CD14-positive monocyte (primary cell): ENCODE results near the gene DGCR6L. TPM values are rescaled to one million over a fixed set of nuclear protein-coding genes. Genes with fewer than 3 reads are reported as not detected.

Experiments used
- DNase-seq, 3 donors: peaks; one replicate each; pipeline ENCODE4 v3.0.0-alpha.2; 2011 to 2022
- H2AFZ ChIP-seq: 2 replicates; pipeline ENCODE4 v1.6.0; 2012; ENCODE audit warnings: mild to moderate bottlenecking, low read depth, low read length, inconsistent platforms; ENCODE audit not compliant: insufficient read depth, poor library complexity, severe bottlenecking
- H3K27ac ChIP-seq, 2 donors: 1 replicate in 1 of 2; 2 replicates in 1 of 2; pipeline ENCODE4 v1.5.1; 2012 to 2013; ENCODE audit warnings: low read length in 2 of 2, control low read depth in 1 of 2, inconsistent platforms in 1 of 2, low read depth in 1 of 2, mild to moderate bottlenecking in 1 of 2
- H3K27me3 ChIP-seq, 2 donors: one replicate each; pipeline versions ENCODE4 v1.6.0 to v1.6.1; 2011 to 2013; ENCODE audit warnings: low read length in 2 of 2; ENCODE audit not compliant: control insufficient read depth in 2 of 2, insufficient read depth in 2 of 2
- H3K36me3 ChIP-seq, 2 donors: replicated peaks in 1 of 2; 1 replicate in 1 of 2; 2 replicates in 1 of 2; pipeline versions ENCODE4 v1.5.1 to v1.6.1; 2012 to 2013; ENCODE audit warnings: low read length in 2 of 2, control low read depth in 1 of 2, inconsistent platforms in 1 of 2, mild to moderate bottlenecking in 1 of 2; ENCODE audit not compliant: insufficient read depth in 2 of 2, control insufficient read depth in 1 of 2
- H3K4me1 ChIP-seq, 2 donors: 1 replicate in 1 of 2; 2 replicates in 1 of 2; pipeline versions ENCODE4 v1.5.1 to v1.6.1; 2012 to 2013; ENCODE audit warnings: low read length in 2 of 2, control low read depth in 1 of 2, inconsistent platforms in 1 of 2, mild to moderate bottlenecking in 1 of 2, moderate library complexity in 1 of 2; ENCODE audit not compliant: insufficient read depth in 2 of 2, control insufficient read depth in 1 of 2
- H3K4me2 ChIP-seq: replicated peaks from 2 replicates; pipeline ENCODE3; 2012; ENCODE audit warnings: low read length, moderate library complexity, mild to moderate bottlenecking; ENCODE audit not compliant: poor library complexity, severe bottlenecking; ENCODE audit errors: extremely low read depth
- H3K4me3 ChIP-seq, 3 experiments: fragments of 200-600 bp in 1 of 3; sonication (generic) in 1 of 3; replicated peaks in 1 of 3; 1 replicate in 2 of 3; 2 replicates in 1 of 3; pipeline ENCODE4 v1.5.1; 2011 to 2013; ENCODE audit warnings: low read length in 3 of 3, mild to moderate bottlenecking in 3 of 3, control low read depth in 2 of 3, low read depth in 2 of 3, inconsistent platforms in 1 of 3, moderate library complexity in 1 of 3
- H3K79me2 ChIP-seq: 2 replicates; pipeline ENCODE4 v1.6.0; 2012; ENCODE audit warnings: mild to moderate bottlenecking, control low read depth, inconsistent platforms, low read length, moderate library complexity; ENCODE audit not compliant: insufficient read depth
- H3K9ac ChIP-seq: 2 replicates; pipeline ENCODE4 v1.6.0; 2017; ENCODE audit warnings: low read length, mild to moderate bottlenecking; ENCODE audit not compliant: insufficient read depth, poor library complexity, severe bottlenecking
- H3K9me3 ChIP-seq, 2 donors: replicated peaks in 1 of 2; 1 replicate in 1 of 2; 2 replicates in 1 of 2; pipeline versions ENCODE4 v1.5.1 to v1.6.1; 2012 to 2013; ENCODE audit warnings: low read length in 2 of 2, control low read depth in 1 of 2; ENCODE audit not compliant: control insufficient read depth in 1 of 2, insufficient read depth in 1 of 2
- H4K20me1 ChIP-seq: 2 replicates; pipeline ENCODE4 v1.6.0; 2012; ENCODE audit warnings: mild to moderate bottlenecking, low read length, control low read depth, moderate library complexity; ENCODE audit not compliant: insufficient read depth
- H3K27ac Mint-ChIP-seq, 7 donors: one replicate each; pipeline ENCODE4 v1.8.0; 2020; ENCODE audit warnings: mild to moderate bottlenecking in 7 of 7, mixed read lengths in 7 of 7, moderate library complexity in 6 of 7, inconsistent platforms in 2 of 7
- H3K27me3 Mint-ChIP-seq, 3 donors: one replicate each; pipeline ENCODE4 v1.8.0; 2021 to 2022; ENCODE audit warnings: low read depth in 3 of 3, mild to moderate bottlenecking in 3 of 3, mixed read lengths in 3 of 3, moderate library complexity in 3 of 3, inconsistent platforms in 1 of 3
- H3K36me3 Mint-ChIP-seq, 2 donors: one replicate each; pipeline ENCODE4 v1.8.0; 2020; ENCODE audit warnings: mixed read lengths in 2 of 2, inconsistent platforms in 1 of 2, mild to moderate bottlenecking in 1 of 2
- H3K4me1 Mint-ChIP-seq: one replicate; pipeline ENCODE4 v1.8.0; 2020; ENCODE audit warnings: mild to moderate bottlenecking, mixed read lengths
- H3K4me3 Mint-ChIP-seq, 2 donors: one replicate each; pipeline ENCODE4 v1.8.0; 2020; ENCODE audit warnings: mild to moderate bottlenecking in 2 of 2, mixed read lengths in 2 of 2, moderate library complexity in 1 of 2
- H3K9me3 Mint-ChIP-seq, 7 donors: one replicate each; pipeline ENCODE4 v1.8.0; 2020 to 2022; ENCODE audit warnings: mixed read lengths in 7 of 7, mild to moderate bottlenecking in 6 of 7, moderate library complexity in 6 of 7, inconsistent platforms in 2 of 7
- CTCF ChIP-seq: fragments of 200-600 bp; IDR thresholded peaks from one replicate; pipeline ENCODE4 v1.8.0; 2022; ENCODE audit warnings: antibody characterized with exemption, mild to moderate bottlenecking
- WGBS: methylation state at CpG from one replicate; pipeline ENCODE4 v1.1.5; 2013; ENCODE audit warnings: missing lambda C conversion rate; ENCODE audit not compliant: insufficient coverage; 5-methylcytosine and 5-hydroxymethylcytosine counted together
- intact Hi-C, 2 donors: fragments of 100-400 bp; cut with micrococcal nuclease; formaldehyde crosslinking; loops; one replicate each; pipeline versions ENCODE4 v1.15.0 to v1.15.1; 2023
- polyA plus RNA-seq, 3 donors: library from polyadenylated mRNA; depleted of rRNA in 1 of 3; unstranded in 2 of 3; stranded (reverse) in 1 of 3; fragments of 300-500 nt in 2 of 3; fragments of >200 nt in 1 of 3; fragmentation: Illumina TruSeq in 2 of 3; gene quantifications; 1 replicate in 2 of 3; 2 replicates in 1 of 3; pipeline ENCODE4 v1.2.3, GENCODE V29; 2012 to 2021

DGCR6L gene
- polyA plus RNA-seq, 3 donors = 33.0 to 62.8 (median 56.3) TPM

- intact Hi-C loops = no loop called here
- no peak overlapping the region for H3K9ac ChIP-seq
- 83% methylated on average over 4 of the region's 5 CpGs for WGBS
Observed at GRCh38 chr22:20291249-20291586, 28.6 kb downstream of the DGCR6L start.

GRCh38 chr22:20290578-20291248, 29.1 kb downstream of the DGCR6L start:
- no peak overlapping the region for H3K27ac ChIP-seq
- H2AFZ ChIP-seq = no peak overlapping the region
- no peaks in the 10 kb centered on the region for H3K9me3 ChIP-seq
- no peak overlapping the region for H3K4me3 ChIP-seq
- no peaks in the 10 kb centered on the region for H4K20me1 ChIP-seq
- Mint-ChIP-seq H3K4me1 (peaks cover 2% of the 10 kb centered on the region), H3K27ac (no peak overlapping the region), H3K27me3 (no peaks in the 10 kb centered on the region), H3K4me3 (no peak overlapping the region), H3K9me3 (no peaks in the 10 kb centered on the region), H3K36me3 (no peaks in the 10 kb centered on the region)
- DNase-seq = no peak
- 92% methylated on average over 11 of the region's 13 CpGs for WGBS
- H3K79me2 ChIP-seq = no peaks in the 10 kb centered on the region
- H3K4me2 ChIP-seq = no peak overlapping the region
- H3K27me3 ChIP-seq = no peaks in the 10 kb centered on the region
- H3K9ac ChIP-seq = no peak overlapping the region
- H3K4me1 ChIP-seq = no peaks in the 10 kb centered on the region
- TF ChIP-seq CTCF = no peak
- H3K36me3 ChIP-seq = no peaks in the 10 kb centered on the region
- intact Hi-C loops = no loop called here

More at GRCh38 chr22:20291249-20291586, 28.6 kb downstream of the DGCR6L start:
- no peaks in the 10 kb centered on the region for H3K36me3 ChIP-seq
- no peak overlapping the region for H3K27ac ChIP-seq
- H3K9me3 ChIP-seq = no peaks in the 10 kb centered on the region
- H3K4me3 Mint-ChIP-seq = no peak overlapping the region
- H3K4me1 ChIP-seq = no peaks in the 10 kb centered on the region
- no peaks in the 10 kb centered on the region for H3K27me3 ChIP-seq
- H3K4me2 ChIP-seq = no peak overlapping the region
- no peak overlapping the region for H3K4me3 ChIP-seq
- H3K36me3 Mint-ChIP-seq = no peaks in the 10 kb centered on the region
- no peaks in the 10 kb centered on the region for H4K20me1 ChIP-seq
- H3K27me3 Mint-ChIP-seq = no peaks in the 10 kb centered on the region
- H2AFZ ChIP-seq = no peak overlapping the region
- peaks cover 2% of the 10 kb centered on the region for H3K4me1 Mint-ChIP-seq
- H3K27ac Mint-ChIP-seq = no peak overlapping the region
- H3K9me3 Mint-ChIP-seq = no peaks in the 10 kb centered on the region
- H3K79me2 ChIP-seq = no peaks in the 10 kb centered on the region
- TF ChIP-seq CTCF = no peak
- DNase-seq = no peak
